Measurements from ENCODE around the gene CAPG. TPM values are rescaled to one million over a fixed set of nuclear protein-coding genes. Genes with fewer than 3 reads are reported as not detected.
"Not testable (repeated sequence)": the region's sequence is repeated elsewhere in the genome, so short reads cannot be mapped to it uniquely, and the experiment has no call there.

Gene CAPG, protein sequence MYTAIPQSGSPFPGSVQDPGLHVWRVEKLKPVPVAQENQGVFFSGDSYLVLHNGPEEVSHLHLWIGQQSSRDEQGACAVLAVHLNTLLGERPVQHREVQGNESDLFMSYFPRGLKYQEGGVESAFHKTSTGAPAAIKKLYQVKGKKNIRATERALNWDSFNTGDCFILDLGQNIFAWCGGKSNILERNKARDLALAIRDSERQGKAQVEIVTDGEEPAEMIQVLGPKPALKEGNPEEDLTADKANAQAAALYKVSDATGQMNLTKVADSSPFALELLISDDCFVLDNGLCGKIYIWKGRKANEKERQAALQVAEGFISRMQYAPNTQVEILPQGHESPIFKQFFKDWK
- total RNA-seq (2014; rRNA removed; shearing (Covaris generic)): 5.2 and 8.5 TPM in 2 replicates

DNA sequence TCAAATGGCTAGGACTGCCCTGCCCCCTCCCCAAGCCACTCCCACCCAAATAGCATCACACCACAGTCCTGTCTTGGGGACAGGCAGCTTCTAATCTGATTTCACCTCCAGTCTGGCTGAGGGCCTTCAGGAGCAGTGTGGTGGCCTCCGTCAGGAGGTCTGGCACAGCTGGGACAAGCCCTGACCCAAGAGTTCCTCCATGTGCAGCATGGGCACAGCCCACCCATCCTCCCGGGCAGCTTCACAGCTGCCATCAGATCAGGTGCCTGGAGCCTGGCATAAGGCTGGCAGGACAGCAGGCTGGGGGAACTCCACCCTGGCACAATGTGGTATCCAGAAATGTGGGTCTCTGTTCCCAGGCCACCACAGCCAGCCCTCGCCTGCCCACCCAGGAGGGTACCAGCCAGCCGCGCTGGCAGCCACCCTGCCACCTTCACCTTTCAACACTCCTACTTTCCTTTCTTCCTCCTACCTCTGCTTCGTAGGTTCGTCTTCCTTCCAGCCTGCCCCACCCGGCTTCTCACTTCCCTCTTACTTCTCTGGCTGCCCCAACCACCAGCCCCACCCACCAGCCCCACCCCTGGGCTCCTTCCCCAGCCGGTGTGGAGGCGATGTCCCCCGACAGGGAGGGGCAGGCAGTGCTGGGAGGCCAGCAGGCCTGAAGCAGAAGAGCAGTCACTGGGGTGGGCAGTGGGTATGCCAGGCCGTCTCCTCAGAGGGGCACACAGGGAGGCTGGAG is at the start of gene CAPG:
CAPG (minus strand) TSS at position 522 of the 739 bp plus-strand sequence. CDS start 8,221 bp downstream, outside the sequence.
- DNase-seq (ENCODE audit: low read depth): no peak

DNA sequence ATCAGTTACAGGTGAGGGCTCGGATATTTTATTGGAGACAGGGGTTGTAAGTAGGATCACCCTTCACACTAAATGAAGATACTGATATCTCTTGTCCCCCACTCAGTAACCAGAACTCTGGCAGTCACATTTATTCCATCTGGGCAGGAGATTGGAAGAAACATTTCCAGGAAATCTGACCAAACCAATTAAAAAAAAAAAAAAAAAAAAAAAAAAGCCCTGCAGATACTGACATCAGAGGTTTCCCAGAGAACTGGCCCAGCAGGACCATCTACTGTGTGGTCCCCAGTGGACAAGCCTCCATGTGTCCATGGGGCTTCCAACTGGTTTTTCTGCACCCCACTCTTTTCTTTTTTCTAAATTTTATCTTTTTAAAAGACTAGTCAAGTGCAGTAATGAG is 49.6 kb upstream of the CAPG start:
- DNase-seq (ENCODE audit: low read depth): peak; percentile 23

DNA sequence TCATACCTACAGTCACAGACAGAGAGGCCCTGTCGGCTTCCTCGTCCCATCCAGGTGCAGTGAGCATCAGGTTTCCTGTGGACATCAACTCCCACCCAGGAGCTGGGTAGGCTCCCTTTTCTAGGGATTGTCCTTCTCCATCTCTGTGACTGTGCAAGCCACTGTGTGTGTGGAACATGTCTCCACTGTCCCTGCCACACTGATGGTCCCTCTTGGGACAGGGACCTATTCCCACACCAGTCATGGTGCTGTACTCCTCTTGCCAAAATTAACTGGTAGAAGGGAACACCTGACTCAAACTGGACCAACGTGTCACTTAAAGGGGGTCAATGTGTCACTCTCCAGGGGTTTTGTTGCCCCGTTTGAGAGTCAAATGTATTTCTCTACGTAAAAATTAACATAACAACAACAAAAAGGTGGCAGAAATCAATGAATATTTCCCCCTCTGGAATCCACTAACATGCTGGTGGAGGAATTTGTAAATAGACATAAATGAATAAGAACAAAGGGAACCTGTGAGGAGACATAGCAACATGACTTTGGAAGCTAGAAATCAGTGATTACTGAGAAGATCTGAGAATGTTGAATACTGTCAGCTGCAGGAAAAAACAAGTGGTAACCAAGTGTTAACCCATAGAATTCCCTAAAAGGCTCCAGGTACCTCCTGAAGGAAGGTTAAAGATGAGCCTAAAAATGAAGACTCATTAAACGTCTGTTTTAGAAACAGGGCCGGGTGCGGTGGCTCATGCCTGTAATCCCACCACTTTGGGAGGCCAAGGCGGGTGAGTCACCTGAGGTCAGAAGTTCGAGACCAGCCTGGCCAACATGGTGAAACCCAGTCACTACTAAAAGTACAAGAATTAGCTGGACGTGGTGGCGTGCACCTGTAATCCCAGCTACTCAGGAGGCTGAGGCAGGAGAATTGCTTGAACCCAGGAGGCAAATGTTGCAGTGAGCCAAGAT is 48.7 kb upstream of the CAPG start:
- DNase-seq (ENCODE audit: low read depth): peak; percentile 25

DNA sequence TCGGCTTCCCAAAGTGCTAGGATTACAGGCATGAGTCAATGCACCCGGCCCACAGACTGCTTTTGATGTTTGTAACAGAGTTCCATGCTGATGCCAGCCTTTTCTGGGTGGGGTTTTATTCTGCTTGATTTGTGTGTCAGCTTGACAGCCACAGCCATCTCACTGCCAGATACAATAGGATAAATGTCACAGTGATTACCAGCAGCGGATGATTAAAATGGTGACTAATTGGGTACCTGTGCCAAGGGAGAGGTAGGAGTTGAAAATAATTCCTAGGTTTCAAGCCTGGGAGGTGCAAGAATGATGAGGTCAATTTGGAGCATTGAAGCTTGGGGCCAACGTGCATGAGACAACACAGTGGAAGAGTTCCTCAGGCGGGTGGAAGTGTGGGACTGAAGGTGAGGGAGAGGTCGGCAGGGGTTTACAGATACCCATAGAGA is 47.7 kb upstream of the CAPG start:
- peak; percentile 36 for DNase-seq (ENCODE audit: low read depth)

DNA sequence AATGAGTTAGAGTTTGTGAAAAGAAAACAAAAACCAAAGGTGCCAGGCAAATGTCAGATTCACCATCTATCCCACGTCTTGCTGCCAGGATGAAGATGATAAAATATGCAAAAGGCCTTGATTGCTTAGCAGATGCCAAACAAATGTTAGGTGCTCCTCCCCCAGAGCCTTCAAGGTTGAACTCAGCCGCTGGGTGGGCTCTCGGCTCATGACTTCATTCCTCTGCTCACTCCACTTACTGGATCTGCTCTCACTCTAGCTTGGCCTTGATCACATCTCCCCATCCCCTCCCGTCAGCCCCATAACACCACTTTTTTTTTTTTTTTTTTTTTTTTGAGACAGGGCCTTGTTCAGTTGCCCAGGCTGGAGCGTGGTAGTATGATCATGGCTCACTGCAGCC is 46.9 kb upstream of the CAPG start:
- DNase-seq (ENCODE audit: low read depth): no peak

DNA sequence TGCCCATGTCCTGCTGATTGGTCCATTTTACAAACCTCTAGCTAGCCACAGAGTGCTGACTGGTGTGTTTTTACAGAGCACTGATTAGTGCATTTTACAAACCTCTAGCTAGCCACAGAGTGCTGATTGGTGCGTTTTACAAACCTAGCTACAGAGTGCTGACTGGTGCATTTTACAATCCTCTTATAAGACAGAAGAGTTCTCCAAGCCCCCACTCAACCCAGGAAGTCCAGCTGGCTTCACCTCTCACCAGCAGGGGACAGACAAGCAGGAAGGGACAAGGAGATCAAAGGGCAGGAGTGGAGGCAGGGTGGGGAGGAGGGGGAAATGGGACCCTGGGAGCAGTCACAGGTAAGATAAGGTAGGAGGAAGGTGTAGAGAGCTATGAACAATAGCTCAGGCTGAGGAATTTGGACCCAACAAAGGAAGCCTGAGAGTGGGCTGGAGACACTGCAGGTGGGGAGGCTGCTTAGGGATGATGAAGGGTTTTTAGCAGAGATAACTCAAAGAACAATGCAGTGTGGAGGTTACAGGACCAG is 45.5 kb upstream of the CAPG start:
- no peak for DNase-seq (ENCODE audit: low read depth)

DNA sequence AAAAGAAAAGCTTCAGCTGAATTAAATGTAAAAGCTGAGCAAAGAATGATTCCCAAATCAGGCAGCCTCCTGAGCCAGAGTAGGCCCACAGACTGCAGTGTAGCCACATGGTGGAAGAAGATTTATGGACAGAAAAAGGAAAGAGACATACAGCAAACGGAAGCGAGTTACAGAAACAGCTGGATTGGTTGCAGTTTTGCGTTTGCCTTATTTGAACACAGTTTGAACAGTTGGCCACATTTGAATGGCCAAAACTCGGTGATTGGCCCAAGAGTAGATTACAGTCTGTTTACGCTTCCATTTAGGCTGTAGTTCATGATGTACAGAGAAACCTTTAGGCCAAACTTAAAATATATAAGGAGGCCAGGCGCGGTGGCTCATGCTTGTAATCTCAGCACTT is 43.4 kb upstream of the CAPG start:
- DNase-seq (ENCODE audit: low read depth): no peak

DNA sequence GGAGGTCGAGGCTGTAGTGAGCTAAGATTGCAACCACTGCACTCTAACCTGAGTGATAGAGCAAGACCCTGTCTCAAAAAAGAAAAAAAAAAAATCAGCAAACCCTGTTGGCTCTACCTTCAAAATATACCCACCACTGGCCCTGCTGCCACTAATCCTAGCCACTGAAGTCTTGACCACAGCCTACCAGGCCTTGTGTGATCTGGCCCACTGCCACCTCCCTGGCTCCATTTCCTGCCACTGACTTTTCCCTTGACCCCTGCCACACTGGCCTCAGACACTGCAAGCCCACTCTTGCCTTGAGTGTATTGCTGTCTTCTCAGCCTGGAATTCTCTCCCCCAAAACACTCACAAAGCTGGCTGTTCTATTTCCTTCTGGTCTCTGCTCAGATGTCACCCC is 42.1 kb upstream of the CAPG start:
- DNase-seq (ENCODE audit: low read depth): no peak

DNA sequence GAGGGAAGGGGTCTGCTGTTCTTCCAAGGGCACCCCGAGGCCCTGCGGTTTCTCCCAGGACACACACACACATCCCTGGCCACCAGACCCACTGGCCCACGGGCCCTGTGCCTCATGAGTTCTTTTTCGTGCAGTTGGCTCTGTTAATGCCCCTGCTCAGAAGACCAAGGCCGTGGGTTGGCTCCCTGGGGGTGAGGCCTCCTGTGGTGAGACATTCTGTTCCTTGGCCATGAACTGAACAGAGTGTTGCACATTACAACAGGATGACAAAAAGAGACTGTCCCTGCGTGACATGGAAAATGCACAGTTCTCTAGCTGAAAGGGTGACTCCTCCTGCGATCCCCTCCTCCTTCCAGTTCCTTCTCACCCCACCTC is 39.0 kb upstream of the CAPG start:
- DNase-seq (ENCODE audit: low read depth): no peak

DNA sequence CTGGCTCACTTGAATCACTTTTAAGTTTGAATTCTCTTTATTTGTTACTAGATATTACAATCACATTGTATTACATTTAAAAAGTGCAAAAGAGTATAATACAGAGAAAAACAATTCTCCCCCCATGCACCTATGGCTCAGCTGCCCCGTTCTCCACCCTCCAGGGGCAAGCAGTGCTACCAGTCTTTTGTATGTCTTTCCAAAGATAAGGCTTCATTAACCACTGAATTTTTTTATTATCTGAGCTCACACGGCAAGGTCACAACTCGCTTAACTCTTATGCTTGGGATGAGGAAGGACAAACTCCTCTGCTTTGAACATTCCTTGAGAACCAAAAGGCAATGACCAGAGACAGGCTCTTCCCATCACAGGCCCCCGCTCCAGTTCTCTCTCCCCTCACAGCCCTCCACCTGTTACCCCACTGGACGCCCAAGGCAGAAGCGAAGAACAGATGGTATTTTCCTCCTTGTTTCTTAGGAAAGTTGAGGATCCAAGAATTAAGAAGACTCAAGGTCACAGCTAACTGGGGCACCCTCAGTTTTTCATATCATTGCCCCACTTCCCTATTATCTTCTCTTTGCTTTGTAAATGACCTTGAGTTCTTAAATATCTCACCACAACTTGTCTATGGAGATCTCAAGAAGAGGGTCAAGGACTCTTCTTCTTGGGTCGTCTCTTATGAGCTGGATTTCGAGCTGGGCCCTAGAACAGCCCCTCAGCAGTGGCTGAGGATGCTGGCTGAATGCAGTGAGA is 38.5 kb upstream of the CAPG start:
- DNase-seq (ENCODE audit: low read depth): no peak

DNA sequence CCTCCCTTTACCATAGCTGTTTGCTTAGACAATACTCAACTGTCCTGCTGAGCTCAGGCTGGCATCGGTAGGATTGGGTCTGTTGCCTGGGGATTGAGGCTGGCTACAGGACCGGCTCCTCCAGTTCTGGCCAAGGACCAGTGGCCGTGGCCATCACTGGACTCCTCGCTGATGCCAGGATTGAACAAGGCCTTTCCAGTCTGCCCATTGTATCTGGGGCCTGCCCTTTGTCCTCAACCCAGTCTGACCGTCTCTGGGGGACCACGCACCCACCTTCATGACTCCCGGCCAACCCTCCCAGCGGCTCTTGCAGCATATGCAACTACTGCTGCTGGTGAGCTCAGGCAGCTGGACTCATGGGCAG is 37.0 kb upstream of the CAPG start:
- no peak for DNase-seq (ENCODE audit: low read depth)

DNA sequence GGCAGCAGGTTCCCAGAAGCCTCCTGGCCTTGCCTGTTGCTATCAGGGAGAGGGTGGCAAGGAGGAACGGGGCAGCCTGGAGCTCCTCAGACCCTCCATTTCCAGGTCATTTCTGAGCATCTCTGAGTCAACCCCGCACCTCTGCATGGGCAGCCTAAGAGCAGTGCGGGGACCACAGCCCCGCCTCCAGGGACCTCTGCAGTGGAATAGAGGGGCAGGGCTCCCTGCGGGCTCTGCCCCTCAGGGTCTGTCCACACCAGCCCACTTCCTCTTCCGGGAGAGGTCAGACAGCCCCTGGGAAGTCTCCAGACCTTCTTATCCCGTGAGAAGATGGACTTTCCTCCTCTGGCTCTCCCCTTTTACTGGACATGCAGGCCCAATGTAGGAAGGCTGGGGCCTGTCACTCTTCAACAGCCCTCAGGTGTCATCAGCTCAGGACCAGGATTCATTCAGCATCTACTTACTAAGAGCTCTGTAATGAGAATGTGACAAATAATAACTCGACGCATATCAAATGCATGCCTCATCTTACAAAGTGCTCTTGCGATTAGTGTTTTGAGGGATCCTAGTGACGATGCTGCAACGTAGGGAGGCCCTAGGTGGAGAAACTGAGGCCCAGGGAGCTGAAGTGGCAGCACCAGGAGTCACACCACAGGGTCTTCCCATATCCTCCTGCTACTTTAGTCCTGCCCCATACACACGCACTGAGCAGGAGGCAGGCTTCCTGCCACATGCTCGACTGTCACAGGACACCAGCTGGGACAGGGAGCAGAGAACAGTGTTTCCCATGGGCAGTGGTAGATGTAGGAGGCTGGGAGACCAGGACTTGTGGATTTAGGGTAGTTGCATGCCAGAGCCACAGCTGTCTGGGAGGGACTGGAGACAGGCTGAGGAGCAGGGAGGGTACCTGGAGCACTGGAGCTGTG is 36.4 kb upstream of the CAPG start:
- DNase-seq (ENCODE audit: low read depth): no peak

DNA sequence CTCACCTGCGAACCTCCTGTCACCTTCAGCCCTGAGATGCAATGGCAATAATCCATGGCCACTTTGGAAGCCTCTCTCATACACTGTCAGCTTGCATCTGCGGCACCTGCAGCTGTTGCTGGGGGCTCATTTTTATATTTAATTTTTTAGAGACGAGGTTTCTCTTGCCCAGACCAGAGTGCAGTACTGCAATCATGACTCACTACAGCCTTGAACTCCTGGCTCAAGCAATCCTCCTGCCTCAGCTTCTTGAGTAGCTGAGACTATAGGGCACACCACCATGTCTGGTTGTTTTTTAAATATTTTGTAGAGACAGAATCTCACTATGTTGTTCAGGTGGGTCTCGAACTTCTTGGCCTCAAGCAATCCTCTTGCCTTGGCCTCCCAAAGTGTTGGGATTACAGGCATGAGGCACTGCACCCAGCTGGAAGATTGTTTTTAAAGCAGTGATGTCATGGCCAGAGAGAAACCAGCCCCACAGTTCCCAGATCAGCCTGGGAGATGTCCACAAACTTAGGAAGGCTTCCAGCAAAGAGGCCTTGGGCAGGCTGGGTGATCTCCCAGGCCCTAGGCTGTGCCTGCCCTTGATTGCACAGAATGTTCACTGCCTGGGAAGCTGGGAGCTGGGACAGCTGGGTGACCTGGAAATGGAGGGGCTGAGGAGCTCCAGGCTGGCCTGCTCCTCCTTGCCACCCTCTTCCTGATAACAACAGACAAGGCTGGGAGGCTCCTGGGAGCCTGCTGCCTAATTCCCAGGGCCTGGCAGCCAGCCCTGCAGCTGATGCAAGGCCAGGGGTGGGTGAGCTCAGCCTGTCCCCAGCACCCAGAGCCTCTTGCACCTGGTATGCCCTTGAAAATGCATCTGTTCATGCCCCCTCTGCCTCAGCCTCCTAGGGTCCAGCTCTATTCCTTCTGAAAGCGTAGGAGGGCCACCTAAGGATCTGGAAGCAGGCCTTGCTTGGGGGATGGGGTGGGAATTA is 35.4 kb upstream of the CAPG start:
- DNase-seq (ENCODE audit: low read depth): peak; percentile 71

DNA sequence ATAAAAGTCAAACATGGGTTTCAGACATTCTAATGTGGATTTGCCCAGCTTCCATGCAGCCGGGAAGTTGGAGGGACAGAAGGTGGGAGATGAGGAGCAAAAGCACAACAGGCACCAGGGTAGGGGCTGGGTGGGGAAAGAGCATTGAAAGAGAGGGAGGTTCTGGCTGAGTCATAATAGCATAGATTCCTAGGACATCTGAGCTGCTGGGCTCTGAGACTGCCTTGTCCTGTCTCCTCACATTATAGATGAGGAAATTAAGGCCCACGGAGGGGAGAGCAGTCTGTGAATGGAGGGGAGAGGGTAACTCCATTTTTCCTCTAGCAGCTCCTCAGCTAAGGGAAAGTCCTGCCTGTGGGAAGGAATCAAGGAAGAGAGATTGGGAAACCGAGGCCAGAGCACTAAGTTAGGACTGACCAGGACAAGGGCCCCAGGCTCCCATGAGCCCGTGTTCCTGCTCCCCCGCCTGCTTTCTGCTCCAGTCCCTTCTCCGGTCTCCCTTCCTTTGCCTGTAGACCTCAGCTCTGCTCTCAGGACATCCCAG is 34.5 kb upstream of the CAPG start:
- DNase-seq (ENCODE audit: low read depth): no peak

DNA sequence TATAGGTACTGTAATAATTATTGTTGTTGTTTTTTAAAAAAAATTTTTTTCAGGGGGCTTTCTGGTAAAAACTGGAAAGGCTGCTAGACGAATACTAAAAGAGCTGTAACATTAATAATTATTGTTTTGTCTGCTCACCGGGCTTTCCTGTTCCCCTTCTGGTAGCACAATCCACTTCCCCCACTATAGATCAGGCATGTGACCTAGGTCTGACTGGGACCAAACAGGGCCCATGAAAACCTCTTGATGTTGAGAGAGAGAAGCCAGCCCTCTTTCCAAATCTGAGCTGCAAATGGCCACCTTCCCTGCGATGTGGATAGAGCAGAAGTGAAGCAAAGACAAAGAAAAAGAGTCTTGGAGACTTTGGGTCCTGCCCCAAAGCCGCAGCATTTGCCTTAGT is 31.7 kb upstream of the CAPG start:
- DNase-seq (ENCODE audit: low read depth): no peak

DNA sequence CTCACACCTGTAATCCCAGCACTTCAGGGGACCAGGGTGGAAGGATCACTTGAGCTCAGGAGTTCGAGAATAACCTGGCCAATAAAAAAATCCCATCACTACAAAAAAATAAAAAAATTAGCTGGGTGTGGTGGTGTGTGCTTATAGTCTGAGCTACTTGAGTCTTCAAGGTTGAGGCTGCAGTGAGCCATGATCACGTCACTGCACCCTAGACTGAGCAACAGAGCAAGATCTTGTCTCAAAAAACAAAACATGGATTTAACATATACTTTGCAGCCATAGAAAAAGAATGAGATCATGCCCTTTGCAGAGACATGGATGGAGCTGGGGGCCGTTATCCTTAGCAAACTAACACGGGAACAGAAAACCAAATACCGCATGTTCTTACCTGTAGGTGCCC is 30.6 kb upstream of the CAPG start:
- DNase-seq (ENCODE audit: low read depth): no peak

DNA sequence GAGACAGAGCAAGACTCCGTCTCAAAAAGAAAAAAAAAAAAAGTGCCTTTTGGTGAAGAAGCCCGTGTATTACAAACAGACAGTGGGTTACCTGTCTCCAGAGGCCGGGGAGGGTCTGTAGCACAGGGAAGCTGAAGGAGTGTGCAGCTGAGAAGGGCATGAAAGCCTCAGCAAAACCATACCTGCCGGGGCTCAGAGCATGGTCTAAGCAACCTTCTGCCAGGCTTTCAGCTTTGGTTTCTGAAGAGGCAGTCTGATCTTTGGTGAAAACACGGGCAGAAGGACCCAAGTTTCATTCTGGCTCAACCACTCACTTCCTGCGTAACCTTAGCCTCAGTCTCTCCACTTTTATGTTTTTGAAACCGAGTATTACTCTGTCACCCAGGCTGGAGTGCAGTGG is 29.8 kb upstream of the CAPG start:
- no peak for DNase-seq (ENCODE audit: low read depth)

DNA sequence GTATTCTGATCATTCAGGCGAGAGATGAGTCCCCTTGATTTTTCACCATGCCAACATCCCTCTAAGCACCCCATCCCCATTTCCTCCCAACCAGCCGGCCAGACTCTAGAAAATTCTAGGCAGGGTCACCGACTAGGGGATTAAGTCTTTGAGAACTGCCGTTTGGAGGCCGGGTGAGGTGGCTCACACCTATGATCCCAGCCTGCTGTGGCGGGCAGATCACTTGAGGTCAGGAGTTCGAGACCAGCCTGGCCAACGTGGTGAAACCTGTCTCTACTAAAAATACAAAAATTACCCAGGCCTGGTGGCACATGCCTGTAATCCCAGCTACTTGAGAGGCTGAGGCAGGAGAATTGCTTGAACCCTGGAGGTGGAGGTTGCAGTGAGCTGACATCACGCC is 29.4 kb upstream of the CAPG start:
- not testable (repeated sequence) for DNase-seq (ENCODE audit: low read depth)
